Measurements from ENCODE around the gene ITGA5.
A peak's percentile ranks its signal among the peaks of the same experiment; 100 is the strongest.

DNA sequence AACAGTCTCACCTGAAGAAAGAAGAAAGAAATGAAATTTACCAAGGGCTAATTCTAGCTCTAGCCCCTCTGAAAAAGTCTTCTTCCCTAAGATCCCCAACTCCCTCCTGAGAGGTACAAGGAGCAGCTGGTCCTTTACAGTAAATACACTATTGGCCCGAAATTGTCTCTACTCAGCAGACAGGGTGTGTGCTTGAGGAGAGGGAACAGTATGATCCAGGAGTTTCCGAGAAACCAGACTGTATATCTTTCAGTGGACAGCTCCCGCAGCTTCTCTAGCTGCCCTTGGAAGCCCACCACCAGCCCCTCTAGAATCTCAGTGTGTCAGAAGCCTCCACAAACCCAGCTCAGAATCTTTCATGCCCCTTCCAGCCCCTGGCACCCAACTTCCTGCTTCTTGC lies 62.8 kb downstream of the ITGA5 start:
- TF ChIP-seq EP300 (IDR thresholded peaks at IDR 0.05; ENCODE audit: low read depth) (peak; percentile 20), POLR2A (IDR thresholded peaks at IDR 0.05) (no peak), POLR2AphosphoS5 (IDR thresholded peaks at IDR 0.05) (peak in 1 of 3 donors; percentile 56)
- TF ChIP-seq, protein P1, sequence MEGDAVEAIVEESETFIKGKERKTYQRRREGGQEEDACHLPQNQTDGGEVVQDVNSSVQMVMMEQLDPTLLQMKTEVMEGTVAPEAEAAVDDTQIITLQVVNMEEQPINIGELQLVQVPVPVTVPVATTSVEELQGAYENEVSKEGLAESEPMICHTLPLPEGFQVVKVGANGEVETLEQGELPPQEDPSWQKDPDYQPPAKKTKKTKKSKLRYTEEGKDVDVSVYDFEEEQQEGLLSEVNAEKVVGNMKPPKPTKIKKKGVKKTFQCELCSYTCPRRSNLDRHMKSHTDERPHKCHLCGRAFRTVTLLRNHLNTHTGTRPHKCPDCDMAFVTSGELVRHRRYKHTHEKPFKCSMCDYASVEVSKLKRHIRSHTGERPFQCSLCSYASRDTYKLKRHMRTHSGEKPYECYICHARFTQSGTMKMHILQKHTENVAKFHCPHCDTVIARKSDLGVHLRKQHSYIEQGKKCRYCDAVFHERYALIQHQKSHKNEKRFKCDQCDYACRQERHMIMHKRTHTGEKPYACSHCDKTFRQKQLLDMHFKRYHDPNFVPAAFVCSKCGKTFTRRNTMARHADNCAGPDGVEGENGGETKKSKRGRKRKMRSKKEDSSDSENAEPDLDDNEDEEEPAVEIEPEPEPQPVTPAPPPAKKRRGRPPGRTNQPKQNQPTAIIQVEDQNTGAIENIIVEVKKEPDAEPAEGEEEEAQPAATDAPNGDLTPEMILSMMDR (IDR thresholded peaks at IDR 0.05): no peak

Data from transverse colon (tissue), 4 donors.